ENCODE data around the gene IMMP2L. TPM values are rescaled to one million over a fixed set of nuclear protein-coding genes. Genes with fewer than 3 reads are reported as not detected.

IMMP2L gene
- total RNA-seq, 2 experiments from 2014 or later: 8.9 to 18.7 TPM

DNA sequence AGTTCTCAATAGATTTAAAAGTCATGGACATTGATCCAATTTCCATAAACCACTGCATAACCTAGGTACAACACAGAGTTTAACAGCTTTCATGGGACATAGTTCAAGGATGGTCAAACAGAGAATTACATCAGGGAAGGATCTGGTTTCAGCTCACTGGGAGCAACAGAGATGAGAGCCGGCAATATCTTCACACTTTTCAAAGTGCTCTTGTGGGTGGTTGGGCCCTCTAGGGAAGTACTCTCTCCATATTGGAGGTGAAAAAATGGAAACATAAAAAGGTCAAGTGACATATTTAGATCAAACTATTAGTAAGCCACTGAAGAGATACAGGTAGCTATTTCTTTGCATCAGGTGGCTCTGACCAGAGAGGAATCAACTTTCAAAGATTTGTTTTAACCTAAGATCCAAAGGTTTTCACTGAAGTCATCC, 533.1 kb downstream of the IMMP2L start:
- H3K4me1 Mint-ChIP-seq (ENCODE audit: low read depth): peaks cover 61% of the 10 kb centered on the region
- H3K27ac Mint-ChIP-seq: peak overlapping the region; percentile 82
- DNase-seq (no peak), ATAC-seq (ENCODE audit: poor library complexity) (no peak)
- Histone ChIP-seq H3K27me3 (ENCODE audit: control insufficient read depth in 1 of 2, insufficient read depth in 2 of 2, low read length in 2 of 2) (no peaks in the 10 kb centered on the region), H3K9me3 (ENCODE audit: control insufficient read depth in 1 of 2, insufficient read depth in 1 of 2, low read length in 2 of 2) (no peaks in the 10 kb centered on the region), H3K36me3 (ENCODE audit: insufficient read depth, low read length) (no peaks in the 10 kb centered on the region), H3K27ac (ENCODE audit: low read depth in 1 of 2, low read length in 2 of 2) (no peak overlapping the region), H3K4me1 (ENCODE audit: insufficient read depth, low read length) (peaks cover 7% of the 10 kb centered on the region), H3K4me3 (ENCODE audit: low read length) (no peak overlapping the region)
- ChIA-PET CTCF (interaction anchor here (0.6 to 1.3 kb wide), 2 partner anchors 61 to 837 kb away, joined by 3 to 4 read pairs; no protein-coding TSS in a partner anchor), POLR2A (interaction anchor here (0.8 to 3.9 kb wide), 10 partner anchors 10 to 70 kb away, joined by 3 to 32 read pairs (median 6); no protein-coding TSS in a partner anchor)
- no peaks in the 10 kb centered on the region for H3K9me3 Mint-ChIP-seq
- no peaks in the 10 kb centered on the region for H3K27me3 Mint-ChIP-seq
- intact Hi-C loops (cut with DNase I, micrococcal nuclease): loop anchor here (5.0 to 10.0 kb wide), 3 partner anchors 37 to 52 kb away; no protein-coding TSS in a partner anchor
- TF ChIP-seq, protein P1, sequence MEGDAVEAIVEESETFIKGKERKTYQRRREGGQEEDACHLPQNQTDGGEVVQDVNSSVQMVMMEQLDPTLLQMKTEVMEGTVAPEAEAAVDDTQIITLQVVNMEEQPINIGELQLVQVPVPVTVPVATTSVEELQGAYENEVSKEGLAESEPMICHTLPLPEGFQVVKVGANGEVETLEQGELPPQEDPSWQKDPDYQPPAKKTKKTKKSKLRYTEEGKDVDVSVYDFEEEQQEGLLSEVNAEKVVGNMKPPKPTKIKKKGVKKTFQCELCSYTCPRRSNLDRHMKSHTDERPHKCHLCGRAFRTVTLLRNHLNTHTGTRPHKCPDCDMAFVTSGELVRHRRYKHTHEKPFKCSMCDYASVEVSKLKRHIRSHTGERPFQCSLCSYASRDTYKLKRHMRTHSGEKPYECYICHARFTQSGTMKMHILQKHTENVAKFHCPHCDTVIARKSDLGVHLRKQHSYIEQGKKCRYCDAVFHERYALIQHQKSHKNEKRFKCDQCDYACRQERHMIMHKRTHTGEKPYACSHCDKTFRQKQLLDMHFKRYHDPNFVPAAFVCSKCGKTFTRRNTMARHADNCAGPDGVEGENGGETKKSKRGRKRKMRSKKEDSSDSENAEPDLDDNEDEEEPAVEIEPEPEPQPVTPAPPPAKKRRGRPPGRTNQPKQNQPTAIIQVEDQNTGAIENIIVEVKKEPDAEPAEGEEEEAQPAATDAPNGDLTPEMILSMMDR (IDR thresholded peaks at IDR 0.05): no peak
- peaks cover 5% of the 10 kb centered on the region for H3K36me3 Mint-ChIP-seq (ENCODE audit: low read depth)
- peak overlapping the region; percentile 5 for H3K4me3 Mint-ChIP-seq

DNA sequence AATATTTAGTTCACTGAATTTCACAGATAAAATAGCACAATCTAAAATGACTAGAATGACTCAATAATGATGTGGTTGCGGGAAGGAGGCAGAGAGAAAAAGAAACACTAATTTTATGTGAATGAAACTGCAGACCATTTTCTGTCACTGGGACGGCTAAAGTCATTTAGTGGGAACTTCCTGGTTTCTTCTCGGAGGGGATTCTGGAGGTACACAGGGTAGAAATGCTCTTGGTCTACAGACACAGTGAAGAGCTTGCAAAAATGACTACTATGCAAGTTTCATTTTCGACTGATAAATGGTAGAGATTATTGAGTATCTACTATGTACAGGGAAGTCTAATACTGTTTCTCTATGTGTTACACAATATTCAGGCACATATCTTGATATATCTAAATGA, 534.9 kb downstream of the IMMP2L start:
- Histone ChIP-seq H3K36me3 (ENCODE audit: insufficient read depth, low read length) (no peaks in the 10 kb centered on the region), H3K4me1 (ENCODE audit: insufficient read depth, low read length) (peaks cover 8% of the 10 kb centered on the region), H3K27me3 (ENCODE audit: control insufficient read depth in 1 of 2, insufficient read depth in 2 of 2, low read length in 2 of 2) (no peaks in the 10 kb centered on the region), H3K27ac (ENCODE audit: low read depth in 1 of 2, low read length in 2 of 2) (no peak overlapping the region), H3K4me3 (ENCODE audit: low read length) (no peak overlapping the region), H3K9me3 (ENCODE audit: control insufficient read depth in 1 of 2, insufficient read depth in 1 of 2, low read length in 2 of 2) (no peaks in the 10 kb centered on the region)
- H3K27ac Mint-ChIP-seq: peak overlapping the region; percentile 82
- intact Hi-C loops (cut with DNase I, micrococcal nuclease): loop anchor here (5.0 to 10.0 kb wide), 3 partner anchors 35 to 50 kb away; no protein-coding TSS in a partner anchor
- CTCF ChIA-PET: no interaction called here
- no peaks in the 10 kb centered on the region for H3K27me3 Mint-ChIP-seq
- TF ChIP-seq, protein P1 (IDR thresholded peaks at IDR 0.05): no peak
- peaks cover 8% of the 10 kb centered on the region for H3K36me3 Mint-ChIP-seq (ENCODE audit: low read depth)
- ATAC-seq (ENCODE audit: poor library complexity) (no peak), DNase-seq (no peak)
- peak overlapping the region; percentile 21 for H3K4me3 Mint-ChIP-seq
- POLR2A ChIA-PET: interaction anchor here (0.7 to 7.8 kb wide), 2 partner anchors 55 to 90 kb away, joined by 3 to 63 read pairs; no protein-coding TSS in a partner anchor
- H3K9me3 Mint-ChIP-seq: peaks cover 2% of the 10 kb centered on the region
- peaks cover 72% of the 10 kb centered on the region for H3K4me1 Mint-ChIP-seq (ENCODE audit: low read depth)

DNA sequence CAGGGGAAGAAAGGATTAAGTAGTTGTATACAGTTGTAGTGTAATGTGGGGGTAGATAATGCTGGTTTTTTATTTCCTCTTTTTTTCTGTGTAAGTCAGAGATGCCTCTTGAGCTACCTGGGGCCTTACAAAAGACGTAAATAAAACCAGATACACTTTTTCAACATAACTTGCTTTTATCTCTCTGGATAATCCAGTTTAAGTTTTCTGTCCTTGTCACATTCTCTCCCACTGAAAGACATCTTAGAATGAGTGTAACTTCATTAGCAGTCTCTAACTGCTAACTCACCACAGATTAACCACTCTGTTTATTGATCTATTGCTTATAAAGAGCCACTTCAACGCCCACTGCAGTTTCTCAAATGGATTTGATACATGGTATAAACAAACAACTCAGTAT, 535.5 kb downstream of the IMMP2L start:
- Histone ChIP-seq H3K4me1 (ENCODE audit: insufficient read depth, low read length) (peaks cover 8% of the 10 kb centered on the region), H3K27me3 (ENCODE audit: control insufficient read depth in 1 of 2, insufficient read depth in 2 of 2, low read length in 2 of 2) (no peaks in the 10 kb centered on the region), H3K27ac (ENCODE audit: low read depth in 1 of 2, low read length in 2 of 2) (no peak overlapping the region), H3K4me3 (ENCODE audit: low read length) (no peak overlapping the region), H3K9me3 (ENCODE audit: control insufficient read depth in 1 of 2, insufficient read depth in 1 of 2, low read length in 2 of 2) (no peaks in the 10 kb centered on the region), H3K36me3 (ENCODE audit: insufficient read depth, low read length) (no peaks in the 10 kb centered on the region)
- TF ChIP-seq, protein P1 (IDR thresholded peaks at IDR 0.05): no peak
- Mint-ChIP-seq H3K4me1 (ENCODE audit: low read depth) (peaks cover 77% of the 10 kb centered on the region), H3K27ac (peak overlapping the region; percentile 82), H3K4me3 (no peak overlapping the region), H3K27me3 (no peaks in the 10 kb centered on the region), H3K36me3 (ENCODE audit: low read depth) (peaks cover 10% of the 10 kb centered on the region), H3K9me3 (peaks cover 5% of the 10 kb centered on the region)
- DNase-seq (no peak), ATAC-seq (ENCODE audit: poor library complexity) (no peak)
- ChIA-PET POLR2A (interaction anchor here (0.7 to 7.8 kb wide), 2 partner anchors 55 to 90 kb away, joined by 3 to 63 read pairs; no protein-coding TSS in a partner anchor), CTCF (no interaction called here)
- intact Hi-C loops (cut with DNase I, micrococcal nuclease): loop anchor here (5.0 to 10.0 kb wide), 3 partner anchors 35 to 50 kb away; no protein-coding TSS in a partner anchor
